Hepatocyte (in vitro differentiated cells): ENCODE measurements around the gene CTNND2. TPM values are rescaled to one million over a fixed set of nuclear protein-coding genes. Genes with fewer than 3 reads are reported as not detected.

Experiments
- DNase-seq: peaks from one replicate; pipeline ENCODE4 v3.0.0-alpha.2; 2016; ENCODE audit warnings: low spot score
- H2AFZ ChIP-seq: fragments of 200-600 bp; sonication (generic); 2 replicates; pipeline ENCODE4 v1.6.0; 2016; ENCODE audit warnings: antibody characterized with exemption, mild to moderate bottlenecking
- H3K27ac ChIP-seq: fragments of 200-600 bp; sonication (generic); 2 replicates; pipeline ENCODE4 v1.5.1; 2016; ENCODE audit warnings: mild to moderate bottlenecking
- H3K27me3 ChIP-seq: fragments of 200-600 bp; sonication (generic); 2 replicates; pipeline ENCODE4 v1.6.1; 2016
- H3K36me3 ChIP-seq: fragments of 200-600 bp; sonication (generic); replicated peaks from 2 replicates; pipeline ENCODE4 v1.5.1; 2016; ENCODE audit warnings: low read depth; ENCODE audit not compliant: insufficient read depth
- H3K4me1 ChIP-seq: fragments of 200-600 bp; sonication (generic); 2 replicates; pipeline ENCODE4 v1.5.1; 2016; ENCODE audit warnings: mild to moderate bottlenecking, moderate library complexity; ENCODE audit not compliant: insufficient read depth
- H3K4me2 ChIP-seq: fragments of 200-600 bp; sonication (generic); 2 replicates; pipeline ENCODE4 v1.6.0; 2016
- H3K4me3 ChIP-seq: fragments of 200-600 bp; sonication (generic); 2 replicates; pipeline ENCODE4 v1.5.1; 2016; ENCODE audit warnings: mild to moderate bottlenecking
- H3K79me2 ChIP-seq: fragments of 200-600 bp; sonication (generic); 2 replicates; pipeline ENCODE4 v1.6.0; 2017; ENCODE audit warnings: mild to moderate bottlenecking
- H3K9me2 ChIP-seq: fragments of 200-600 bp; sonication (generic); replicated peaks from 2 replicates; pipeline ENCODE4 v1.6.0; 2017; ENCODE audit warnings: mild to moderate bottlenecking; ENCODE audit not compliant: insufficient read depth
- H3K9me3 ChIP-seq: fragments of 200-600 bp; sonication (generic); 2 replicates; pipeline ENCODE4 v1.5.1; 2016; ENCODE audit warnings: low read depth, mild to moderate bottlenecking
- H4K20me1 ChIP-seq: fragments of 200-600 bp; sonication (generic); 2 replicates; pipeline ENCODE4 v1.6.0; 2016; ENCODE audit warnings: mild to moderate bottlenecking; ENCODE audit not compliant: insufficient read depth, poor library complexity, severe bottlenecking
- CTCF ChIP-seq: fragments of 200-600 bp; sonication (generic); IDR thresholded peaks from 2 replicates; pipeline ENCODE4 v1.5.1; 2016; ENCODE audit warnings: antibody characterized with exemption, mild to moderate bottlenecking; ENCODE audit not compliant: poor library complexity
- EZH2 ChIP-seq: fragments of 200-600 bp; sonication (generic); IDR thresholded peaks from 2 replicates; pipeline ENCODE4 v1.6.1; 2016; ENCODE audit warnings: antibody characterized with exemption, mild to moderate bottlenecking, borderline replicate concordance
- EZH2phosphoT487 ChIP-seq: fragments of 200-600 bp; sonication (generic); IDR thresholded peaks from one replicate; pipeline ENCODE4 v1.6.1; 2018; ENCODE audit warnings: antibody characterized with exemption, mild to moderate bottlenecking, low read depth, moderate library complexity; ENCODE audit not compliant: unreplicated experiment, severe bottlenecking
- WGBS: methylation state at CpG from one replicate; pipeline ENCODE4 v1.1.6; 2016; ENCODE audit warnings: low lambda C conversion rate; ENCODE audit errors: missing lambda C conversion rate; 5-methylcytosine and 5-hydroxymethylcytosine counted together
- polyA plus RNA-seq: library from polyadenylated mRNA; unstranded; fragments of >200 nt; fragmentation: Nextera tagmentation; extraction: Ambion mirVana; gene quantifications from 2 replicates; pipeline ENCODE4 v1.2.1, GENCODE V29; 2016
- total RNA-seq: library from RNA; depleted of rRNA; stranded (reverse); fragments of >200 nt; gene quantifications from 2 replicates; pipeline ENCODE4 v1.2.3, GENCODE V29; 2014

CTNND2 gene
- total and polyA plus RNA-seq, 2 experiments from 2014 or later, result 27.5 to 30.3 TPM

- no peaks in the 10 kb centered on the region for H4K20me1 ChIP-seq
- no peaks in the 10 kb centered on the region for H3K27me3 ChIP-seq
- no peaks in the 10 kb centered on the region for H3K4me1 ChIP-seq
- H3K9me3 ChIP-seq, result no peaks in the 10 kb centered on the region
- no peak for DNase-seq
- WGBS, result 95% methylated on average over 5 of the region's 5 CpGs
- no peak overlapping the region for H2AFZ ChIP-seq
- no peaks in the 10 kb centered on the region for H3K36me3 ChIP-seq
- H3K79me2 ChIP-seq, result no peaks in the 10 kb centered on the region
- no peak overlapping the region for H3K4me3 ChIP-seq
- no peak overlapping the region for H3K4me2 ChIP-seq
- H3K27ac ChIP-seq, result no peak overlapping the region
- TF ChIP-seq EZH2 (no peak), EZH2phosphoT487 (no peak), CTCF (no peak)
- no peaks in the 10 kb centered on the region for H3K9me2 ChIP-seq
Measured at GRCh38 chr5:11540112-11540511, 364.1 kb downstream of the CTNND2 start.

- Histone ChIP-seq H3K36me3 (no peaks in the 10 kb centered on the region), H3K4me2 (no peak overlapping the region), H3K9me3 (no peaks in the 10 kb centered on the region), H2AFZ (no peak overlapping the region), H3K27ac (no peak overlapping the region), H4K20me1 (no peaks in the 10 kb centered on the region), H3K4me3 (no peak overlapping the region), H3K9me2 (no peaks in the 10 kb centered on the region), H3K4me1 (no peaks in the 10 kb centered on the region), H3K27me3 (no peaks in the 10 kb centered on the region), H3K79me2 (no peaks in the 10 kb centered on the region)
- no peak for TF ChIP-seq EZH2
- TF ChIP-seq EZH2phosphoT487, result no peak
- no peak for TF ChIP-seq CTCF
- DNase-seq, result no peak
- 78% methylated on average over 4 of the region's 4 CpGs for WGBS
Measured at GRCh38 chr5:11531811-11532555, 372.3 kb downstream of the CTNND2 start.

GRCh38 chr5:11528720-11529119 is 375.5 kb downstream of the CTNND2 start:
- Histone ChIP-seq H2AFZ (no peak overlapping the region), H3K4me3 (no peak overlapping the region), H3K79me2 (no peaks in the 10 kb centered on the region), H3K9me2 (no peaks in the 10 kb centered on the region), H3K4me2 (no peak overlapping the region), H3K27me3 (no peaks in the 10 kb centered on the region), H3K9me3 (no peaks in the 10 kb centered on the region), H4K20me1 (no peaks in the 10 kb centered on the region), H3K36me3 (no peaks in the 10 kb centered on the region), H3K4me1 (peaks cover 7% of the 10 kb centered on the region), H3K27ac (no peak overlapping the region)
- TF ChIP-seq CTCF (no peak), EZH2 (no peak), EZH2phosphoT487 (no peak)
- DNase-seq, result no peak
- 97% methylated on average over 7 of the region's 7 CpGs for WGBS
